SK-N-MC (cell line): ENCODE measurements around the gene OR2F1.

Experiments used
- DNase-seq: peaks from one replicate; pipeline ENCODE4 v3.0.0-alpha.2; 2011; ENCODE audit warnings: low read depth, low spot score
- H3K27ac ChIP-seq: fragments of 200-600 bp; sonication (generic); 2 replicates; pipeline ENCODE4 v1.5.1; 2016; ENCODE audit warnings: mixed run types
- H3K36me3 ChIP-seq: fragments of 200-600 bp; sonication (generic); 2 replicates; pipeline ENCODE4 v1.6.1; 2017; ENCODE audit warnings: antibody characterized with exemption, low read length, mixed read lengths; ENCODE audit not compliant: insufficient read depth
- H3K4me3 ChIP-seq: fragments of 200-600 bp; sonication (generic); 2 replicates; pipeline ENCODE4 v1.5.1; 2016
- H3K9ac ChIP-seq: fragments of 200-600 bp; sonication (generic); 2 replicates; pipeline ENCODE4 v1.8.0; 2017; ENCODE audit warnings: mixed run types, mixed read lengths; ENCODE audit not compliant: insufficient read length
- H3K9me3 ChIP-seq: fragments of 200-600 bp; sonication (generic); 2 replicates; pipeline ENCODE4 v1.6.1; 2017; ENCODE audit warnings: low read depth, mild to moderate bottlenecking, antibody characterized with exemption, low read length, moderate library complexity, mixed read lengths
- EZH2 ChIP-seq: fragments of 200-600 bp; sonication (generic); IDR thresholded peaks from one replicate; pipeline ENCODE4 v1.6.1; 2017; ENCODE audit warnings: antibody characterized with exemption
- FOXP2 ChIP-seq: optimal IDR thresholded peaks from 2 replicates; pipeline ENCODE3; 2011; ENCODE audit warnings: mild to moderate bottlenecking, moderate library complexity; ENCODE audit not compliant: insufficient read depth; ENCODE audit errors: extremely low read length, control extremely low read depth
- POLR2AphosphoS5 ChIP-seq: IDR thresholded peaks from 2 replicates; pipeline ENCODE4 v1.6.1; 2012; ENCODE audit warnings: mild to moderate bottlenecking, low read depth, low read length, borderline replicate concordance

Gene OR2F1

GRCh38 chr7:143973870-143974416 is 19.3 kb downstream of the OR2F1 start:
- Histone ChIP-seq H3K9me3 (no peaks in the 10 kb centered on the region), H3K4me3 (no peak overlapping the region), H3K9ac (no peak overlapping the region), H3K27ac (no peak overlapping the region), H3K36me3 (no peaks in the 10 kb centered on the region)
- no peak for TF ChIP-seq POLR2AphosphoS5
- no peak for TF ChIP-seq EZH2
- no peak for TF ChIP-seq FOXP2
- DNase-seq: no peak

GRCh38 chr7:143974459-143974858 is 19.8 kb downstream of the OR2F1 start:
- no peak overlapping the region for H3K9ac ChIP-seq
- TF ChIP-seq POLR2AphosphoS5: no peak
- no peak for TF ChIP-seq EZH2
- no peak for TF ChIP-seq FOXP2
- H3K36me3 ChIP-seq: no peaks in the 10 kb centered on the region
- H3K27ac ChIP-seq: no peak overlapping the region
- DNase-seq: no peak
- no peak overlapping the region for H3K4me3 ChIP-seq
- H3K9me3 ChIP-seq: no peaks in the 10 kb centered on the region

- DNase-seq: no peak
These were observed 21.0 kb downstream of the OR2F1 start for GRCh38 chr7:143975617-143976016.

GRCh38 chr7:143978585-143978984 is 23.9 kb downstream of the OR2F1 start:
- Histone ChIP-seq H3K27ac (no peak overlapping the region), H3K9me3 (no peaks in the 10 kb centered on the region), H3K36me3 (no peaks in the 10 kb centered on the region), H3K9ac (no peak overlapping the region), H3K4me3 (no peak overlapping the region)
- DNase-seq: no peak
- TF ChIP-seq EZH2: no peak
- TF ChIP-seq POLR2AphosphoS5: no peak
- TF ChIP-seq FOXP2: no peak

More at GRCh38 chr7:143975617-143976016, 21.0 kb downstream of the OR2F1 start:
- Histone ChIP-seq H3K9me3 (no peaks in the 10 kb centered on the region), H3K9ac (no peak overlapping the region), H3K4me3 (no peak overlapping the region), H3K27ac (no peak overlapping the region), H3K36me3 (no peaks in the 10 kb centered on the region)
- TF ChIP-seq EZH2 (no peak), FOXP2 (no peak), POLR2AphosphoS5 (no peak)

- no peak overlapping the region for H3K4me3 ChIP-seq
- no peaks in the 10 kb centered on the region for H3K9me3 ChIP-seq
- DNase-seq: no peak
- no peaks in the 10 kb centered on the region for H3K36me3 ChIP-seq
- H3K9ac ChIP-seq: no peak overlapping the region
- no peak overlapping the region for H3K27ac ChIP-seq
- TF ChIP-seq POLR2AphosphoS5 (no peak), EZH2 (no peak), FOXP2 (no peak)
These were observed 24.7 kb downstream of the OR2F1 start for GRCh38 chr7:143979359-143979758.

DNA sequence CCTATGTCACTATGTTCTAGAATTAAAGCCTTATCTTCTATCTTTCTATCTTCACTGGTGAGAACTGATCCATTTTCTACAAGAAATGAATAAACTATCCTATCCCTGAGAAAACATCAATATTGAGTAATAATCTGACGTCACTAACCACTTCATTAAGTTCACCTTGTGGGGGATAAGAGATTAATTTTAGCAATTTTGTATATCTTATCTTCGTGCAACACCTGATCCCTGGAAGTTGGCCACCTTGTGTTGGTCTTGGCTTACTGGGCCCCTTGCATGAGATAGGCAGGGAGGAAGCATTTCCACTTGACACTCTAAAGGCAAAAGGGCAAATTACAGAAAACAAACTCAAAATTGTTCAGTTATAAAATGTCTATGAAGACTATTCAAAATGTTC is 25.4 kb downstream of the OR2F1 start:
- Histone ChIP-seq H3K4me3 (no peak overlapping the region), H3K36me3 (no peaks in the 10 kb centered on the region), H3K9me3 (no peaks in the 10 kb centered on the region), H3K27ac (no peak overlapping the region), H3K9ac (no peak overlapping the region)
- no peak for DNase-seq
- TF ChIP-seq FOXP2 (no peak), EZH2 (no peak), POLR2AphosphoS5 (no peak)

- Histone ChIP-seq H3K9me3 (no peaks in the 10 kb centered on the region), H3K36me3 (no peaks in the 10 kb centered on the region), H3K4me3 (no peak overlapping the region), H3K27ac (no peak overlapping the region), H3K9ac (no peak overlapping the region)
- no peak for DNase-seq
- TF ChIP-seq EZH2 (no peak), POLR2AphosphoS5 (no peak), FOXP2 (no peak)
These were observed 26.3 kb downstream of the OR2F1 start for GRCh38 chr7:143980746-143981510.

DNA sequence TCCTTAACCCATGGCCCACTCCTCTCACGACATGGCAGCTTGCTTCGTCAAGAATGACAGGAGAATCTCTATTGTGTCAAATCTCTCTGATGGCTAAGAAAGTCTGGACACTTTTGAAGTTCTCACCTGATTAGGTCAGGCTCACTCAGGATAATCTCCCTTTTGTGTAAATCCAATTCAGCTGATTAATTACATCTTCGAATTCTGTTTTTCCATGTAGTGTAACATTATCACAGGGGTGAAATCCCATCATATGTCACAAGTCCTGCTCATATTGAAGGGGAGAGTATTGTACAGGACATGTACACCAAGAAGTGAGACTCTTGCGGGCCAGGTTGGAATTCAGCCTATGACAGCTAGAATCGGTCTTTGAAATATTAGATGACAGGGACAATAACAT is 29.3 kb downstream of the OR2F1 start:
- H3K27ac ChIP-seq: no peak overlapping the region
- H3K9ac ChIP-seq: no peak overlapping the region
- DNase-seq: no peak
- no peak overlapping the region for H3K4me3 ChIP-seq
- TF ChIP-seq EZH2: no peak
- no peak for TF ChIP-seq POLR2AphosphoS5
- TF ChIP-seq FOXP2: no peak
- no peaks in the 10 kb centered on the region for H3K36me3 ChIP-seq
- no peaks in the 10 kb centered on the region for H3K9me3 ChIP-seq
